ENCODE data around the gene SYNGR2.
"Not testable (repeated sequence)": the region's sequence is repeated elsewhere in the genome, so short reads cannot be mapped to it uniquely, and the experiment has no call there.

Gene SYNGR2

DNA sequence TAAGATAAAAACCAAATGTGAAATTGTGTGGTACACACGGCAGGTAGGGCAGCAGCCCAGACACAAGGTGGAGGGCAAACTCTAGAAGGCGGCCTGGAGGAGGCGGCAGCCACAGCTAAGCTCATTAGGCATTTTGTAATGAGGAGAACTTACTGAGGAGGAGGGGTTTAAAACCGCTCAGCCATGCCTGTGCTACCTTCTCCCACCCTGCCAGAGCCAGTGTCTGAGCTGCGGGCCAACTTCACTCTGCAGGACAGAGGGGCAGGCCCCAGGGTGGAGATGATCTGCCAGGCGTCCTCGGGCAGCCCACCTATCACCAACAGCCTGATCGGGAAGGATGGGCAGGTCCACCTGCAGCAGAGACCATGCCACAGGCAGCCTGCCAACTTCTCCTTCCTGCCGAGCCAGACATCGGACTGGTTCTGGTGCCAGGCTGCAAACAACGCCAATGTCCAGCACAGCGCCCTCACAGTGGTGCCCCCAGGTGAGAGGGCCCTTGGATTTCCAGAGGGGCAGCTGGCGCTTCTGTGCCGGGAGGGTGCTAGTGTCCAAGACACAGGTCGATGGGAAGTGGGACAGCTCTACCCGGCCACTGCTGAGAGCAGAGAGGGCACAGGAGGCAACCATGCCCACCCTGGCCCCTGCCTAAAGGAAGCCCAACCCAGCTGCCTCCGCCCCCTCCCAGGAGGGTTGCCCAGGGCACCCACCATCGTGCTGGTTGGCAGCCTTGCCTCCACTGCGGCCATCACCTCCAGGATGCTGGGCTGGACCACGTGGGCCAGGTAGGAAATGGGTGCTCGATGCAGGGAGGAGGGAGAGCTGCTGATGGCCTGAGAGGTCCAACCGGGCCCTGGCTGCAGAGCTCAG, 4.3 kb upstream of the SYNGR2 start:
- Histone ChIP-seq H3K4me1 (ENCODE audit: control insufficient read depth in 1 of 2, insufficient read depth in 2 of 2, low read length in 2 of 2) (peaks cover 14% of the 10 kb centered on the region in 2 donors), H3K36me3 (ENCODE audit: control insufficient read depth in 1 of 2, insufficient read depth in 2 of 2, low read length in 2 of 2) (no peaks in the 10 kb centered on the region), H3K27ac (ENCODE audit: low read depth, low read length) (no peak overlapping the region), H3K9ac (ENCODE audit: low read depth in 1 of 2, low read length in 2 of 2) (no peak overlapping the region), H3K4me3 (ENCODE audit: low read depth in 1 of 2, low read length in 2 of 2) (no peak overlapping the region), H3K27me3 (ENCODE audit: control insufficient read depth in 1 of 2, insufficient read depth in 2 of 2, low read length in 2 of 2) (no peaks in the 10 kb centered on the region), H3K9me3 (ENCODE audit: control insufficient read depth in 1 of 2, low read length in 2 of 2) (no peaks in the 10 kb centered on the region)

DNA sequence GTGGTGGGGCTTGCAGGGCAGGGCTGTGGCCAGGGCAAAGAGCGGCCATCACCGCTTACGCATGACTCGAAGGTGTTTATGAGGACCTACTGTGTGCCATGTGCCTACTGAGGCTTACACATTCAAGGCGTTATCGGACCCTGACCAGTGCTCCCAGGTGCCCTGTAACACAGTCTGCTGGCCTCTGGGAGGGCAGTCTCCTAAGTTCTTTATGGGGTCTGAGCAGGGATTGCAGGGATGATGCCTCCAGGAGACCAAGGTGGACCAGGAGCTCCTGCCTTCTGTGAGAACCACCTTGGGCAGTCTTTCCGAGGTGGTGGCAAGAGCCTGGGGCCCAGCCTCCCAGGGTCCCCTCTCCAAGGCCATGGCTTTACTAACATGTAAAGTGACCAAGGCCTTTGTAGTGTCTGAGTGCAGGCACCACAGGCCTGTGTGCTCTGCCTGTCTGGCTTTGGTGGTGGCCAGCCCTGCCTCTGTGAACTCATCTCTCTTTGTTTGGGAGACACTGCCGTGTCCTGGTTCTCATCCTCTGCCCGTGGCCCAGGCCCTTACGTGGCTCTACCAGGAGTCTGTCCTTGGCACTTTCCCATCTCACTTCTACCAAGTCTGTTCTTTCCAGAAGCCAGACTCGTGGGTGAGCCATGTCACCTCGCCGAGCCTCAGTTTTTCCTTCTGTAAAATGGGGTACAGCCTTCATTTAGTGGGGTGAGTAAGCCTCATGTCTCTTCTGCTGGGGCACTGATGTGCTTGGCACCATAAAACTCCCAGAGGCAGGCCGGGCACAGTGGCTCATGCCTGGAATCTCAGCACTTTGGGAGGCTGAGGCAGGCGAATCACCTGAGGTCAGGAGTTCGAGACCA, 3.4 kb upstream of the SYNGR2 start:
- no peaks in the 10 kb centered on the region for H3K36me3 ChIP-seq (ENCODE audit: control insufficient read depth in 1 of 2, insufficient read depth in 2 of 2, low read length in 2 of 2)
- H3K27ac ChIP-seq (ENCODE audit: low read depth, low read length) = no peak overlapping the region
- no peak overlapping the region for H3K4me3 ChIP-seq (ENCODE audit: low read depth in 1 of 2, low read length in 2 of 2)
- no peaks in the 10 kb centered on the region for H3K27me3 ChIP-seq (ENCODE audit: control insufficient read depth in 1 of 2, insufficient read depth in 2 of 2, low read length in 2 of 2)
- no peak overlapping the region for H3K9ac ChIP-seq (ENCODE audit: low read depth in 1 of 2, low read length in 2 of 2)
- no peaks in the 10 kb centered on the region for H3K9me3 ChIP-seq (ENCODE audit: control insufficient read depth in 1 of 2, low read length in 2 of 2)
- H3K4me1 ChIP-seq (ENCODE audit: control insufficient read depth in 1 of 2, insufficient read depth in 2 of 2, low read length in 2 of 2) = peaks cover 15 to 17% of the 10 kb centered on the region in 2 donors

DNA sequence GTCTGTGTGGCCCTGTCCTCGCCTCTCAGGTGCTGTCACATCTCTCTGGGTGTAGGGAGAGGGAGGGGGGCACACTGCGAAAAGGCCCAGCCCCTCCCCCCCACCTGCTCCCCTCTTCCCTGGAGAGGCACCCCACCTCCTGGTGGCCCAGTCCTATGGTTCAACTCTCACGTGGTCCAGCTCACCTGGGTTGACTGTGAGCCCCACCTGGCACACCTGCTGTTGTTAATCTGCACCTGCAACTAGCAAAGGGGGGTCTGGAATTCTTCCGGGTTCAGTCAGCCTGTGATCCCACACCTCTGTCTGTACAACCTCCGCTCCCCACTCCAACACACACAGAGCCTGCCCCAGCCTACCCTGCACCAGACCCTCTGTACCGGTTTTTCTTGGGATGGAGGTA, 2.0 kb upstream of the SYNGR2 start:
- H3K36me3 ChIP-seq (ENCODE audit: control insufficient read depth in 1 of 2, insufficient read depth in 2 of 2, low read length in 2 of 2) = peaks cover 0 to 9% of the 10 kb centered on the region in 2 donors
- H3K9me3 ChIP-seq (ENCODE audit: control insufficient read depth in 1 of 2, low read length in 2 of 2) = no peaks in the 10 kb centered on the region
- H3K27me3 ChIP-seq (ENCODE audit: control insufficient read depth in 1 of 2, insufficient read depth in 2 of 2, low read length in 2 of 2) = no peaks in the 10 kb centered on the region
- H3K4me3 ChIP-seq (ENCODE audit: low read depth in 1 of 2, low read length in 2 of 2) = no peak overlapping the region
- H3K9ac ChIP-seq (ENCODE audit: low read depth in 1 of 2, low read length in 2 of 2) = no peak overlapping the region
- H3K27ac ChIP-seq (ENCODE audit: low read depth, low read length) = no peak overlapping the region
- H3K4me1 ChIP-seq (ENCODE audit: control insufficient read depth in 1 of 2, insufficient read depth in 2 of 2, low read length in 2 of 2) = peaks cover 28 to 29% of the 10 kb centered on the region in 2 donors

DNA sequence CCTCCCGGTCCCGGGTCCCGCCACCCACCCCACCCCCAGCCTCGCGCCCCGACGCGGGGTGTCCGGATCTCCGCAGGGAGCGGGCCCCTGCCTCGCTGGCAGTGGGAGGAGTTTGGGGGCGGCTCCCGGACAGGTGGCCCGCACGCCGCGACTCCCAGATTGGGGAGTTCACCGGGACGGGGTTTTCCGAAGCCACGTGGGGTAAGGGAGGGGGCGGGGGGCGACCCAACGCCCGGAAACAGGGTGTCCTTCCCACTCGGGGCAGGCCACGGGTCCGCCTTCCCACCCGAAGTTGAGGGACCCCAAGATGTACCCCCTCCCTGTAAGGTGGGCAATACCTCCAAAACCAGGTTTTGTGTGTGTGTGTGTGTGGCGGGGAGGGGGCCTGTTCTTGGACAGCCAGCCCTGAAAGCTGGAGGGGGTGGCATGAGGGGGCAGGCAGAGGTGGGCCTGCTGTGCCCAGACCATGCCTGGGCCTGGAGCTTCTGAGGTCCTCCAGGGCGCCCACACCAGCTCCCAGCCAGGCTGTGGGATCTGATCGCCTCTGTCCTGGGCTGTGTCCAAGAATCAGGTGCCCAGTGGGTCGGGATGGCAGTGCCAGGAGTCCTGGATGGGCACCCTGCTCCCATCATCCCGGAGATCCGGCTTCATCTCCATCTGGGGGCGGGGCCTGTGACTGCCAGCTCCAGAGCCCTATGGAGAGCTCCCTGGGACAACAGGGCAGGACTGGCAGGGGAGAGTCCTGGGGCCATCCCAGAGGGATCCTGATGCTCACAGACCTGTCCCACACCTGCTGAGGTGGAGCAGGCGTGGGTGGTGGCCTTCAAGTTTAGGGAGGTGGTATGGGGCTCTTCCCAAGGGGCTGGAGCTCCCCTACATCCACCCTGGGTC, 767 bp downstream of the SYNGR2 start:
- peak overlapping the region; percentile 83 to 94 for H3K4me3 ChIP-seq (ENCODE audit: low read depth in 1 of 2, low read length in 2 of 2)
- H3K27me3 ChIP-seq (ENCODE audit: control insufficient read depth in 1 of 2, insufficient read depth in 2 of 2, low read length in 2 of 2) = no peaks in the 10 kb centered on the region
- H3K9me3 ChIP-seq (ENCODE audit: control insufficient read depth in 1 of 2, low read length in 2 of 2) = no peaks in the 10 kb centered on the region
- peaks cover 52 to 57% of the 10 kb centered on the region in 2 donors for H3K4me1 ChIP-seq (ENCODE audit: control insufficient read depth in 1 of 2, insufficient read depth in 2 of 2, low read length in 2 of 2)
- peak overlapping the region; percentile 83 for H3K27ac ChIP-seq (ENCODE audit: low read depth, low read length)
- peaks cover 0 to 14% of the 10 kb centered on the region in 2 donors for H3K36me3 ChIP-seq (ENCODE audit: control insufficient read depth in 1 of 2, insufficient read depth in 2 of 2, low read length in 2 of 2)
- peak overlapping the region; percentile 76 to 84 for H3K9ac ChIP-seq (ENCODE audit: low read depth in 1 of 2, low read length in 2 of 2)

DNA sequence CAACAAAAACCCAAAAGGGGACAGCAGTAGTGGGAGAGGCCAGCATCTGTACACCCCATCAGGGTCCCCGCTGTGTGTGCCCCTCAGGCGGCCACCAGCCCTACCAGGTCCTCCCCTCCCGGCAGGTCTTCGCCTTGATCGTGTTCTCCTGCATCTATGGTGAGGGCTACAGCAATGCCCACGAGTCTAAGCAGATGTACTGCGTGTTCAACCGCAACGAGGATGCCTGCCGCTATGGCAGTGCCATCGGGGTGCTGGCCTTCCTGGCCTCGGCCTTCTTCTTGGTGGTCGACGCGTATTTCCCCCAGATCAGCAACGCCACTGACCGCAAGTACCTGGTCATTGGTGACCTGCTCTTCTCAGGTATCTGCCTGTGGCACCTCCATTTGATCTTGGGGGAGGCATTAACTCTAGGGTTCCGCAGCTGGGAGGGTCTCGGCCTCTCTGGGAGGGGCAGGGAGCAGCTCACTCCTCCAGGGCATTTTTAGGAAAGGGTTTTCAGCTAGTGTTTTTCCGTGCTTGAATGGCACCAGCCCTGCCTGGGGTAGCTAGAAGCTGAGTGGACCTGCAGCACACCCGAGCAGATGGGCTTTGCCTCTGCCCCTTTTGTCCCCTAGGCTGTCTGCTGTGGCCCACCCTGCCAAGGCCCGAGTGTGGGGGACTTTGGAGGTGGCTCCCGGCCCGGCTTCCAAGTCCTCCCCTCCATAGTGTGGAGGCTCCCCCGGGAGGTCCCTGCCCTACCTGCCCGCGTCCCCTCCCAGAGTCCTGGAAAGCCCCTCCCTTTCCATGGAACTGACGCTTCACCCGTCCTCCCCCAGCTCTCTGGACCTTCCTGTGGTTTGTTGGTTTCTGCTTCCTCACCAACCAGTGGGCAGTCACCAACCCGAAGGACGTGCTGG, 2.6 kb downstream of the SYNGR2 start:
- H3K4me1 ChIP-seq (ENCODE audit: control insufficient read depth in 1 of 2, insufficient read depth in 2 of 2, low read length in 2 of 2) = peaks cover 69 to 75% of the 10 kb centered on the region in 2 donors
- H3K27ac ChIP-seq (ENCODE audit: low read depth, low read length) = no peak overlapping the region

DNA sequence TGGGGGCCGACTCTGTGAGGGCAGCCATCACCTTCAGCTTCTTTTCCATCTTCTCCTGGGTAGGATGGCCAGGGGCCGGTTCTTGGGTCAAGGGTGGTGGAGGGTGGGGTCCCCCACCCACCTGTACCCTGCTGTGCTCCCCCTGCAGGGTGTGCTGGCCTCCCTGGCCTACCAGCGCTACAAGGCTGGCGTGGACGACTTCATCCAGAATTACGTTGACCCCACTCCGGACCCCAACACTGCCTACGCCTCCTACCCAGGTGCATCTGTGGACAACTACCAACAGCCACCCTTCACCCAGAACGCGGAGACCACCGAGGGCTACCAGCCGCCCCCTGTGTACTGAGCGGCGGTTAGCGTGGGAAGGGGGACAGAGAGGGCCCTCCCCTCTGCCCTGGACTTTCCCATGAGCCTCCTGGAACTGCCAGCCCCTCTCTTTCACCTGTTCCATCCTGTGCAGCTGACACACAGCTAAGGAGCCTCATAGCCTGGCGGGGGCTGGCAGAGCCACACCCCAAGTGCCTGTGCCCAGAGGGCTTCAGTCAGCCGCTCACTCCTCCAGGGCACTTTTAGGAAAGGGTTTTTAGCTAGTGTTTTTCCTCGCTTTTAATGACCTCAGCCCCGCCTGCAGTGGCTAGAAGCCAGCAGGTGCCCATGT, 3.3 kb downstream of the SYNGR2 start:
- H3K4me3 ChIP-seq (ENCODE audit: low read depth in 1 of 2, low read length in 2 of 2); H3K9me3 ChIP-seq (ENCODE audit: control insufficient read depth in 1 of 2, low read length in 2 of 2); H3K9ac ChIP-seq (ENCODE audit: low read depth in 1 of 2, low read length in 2 of 2); H3K27me3 ChIP-seq (ENCODE audit: control insufficient read depth in 1 of 2, insufficient read depth in 2 of 2, low read length in 2 of 2): not testable (repeated sequence)
- Histone ChIP-seq H3K4me1 (ENCODE audit: control insufficient read depth in 1 of 2, insufficient read depth in 2 of 2, low read length in 2 of 2) (peaks cover 71 to 80% of the 10 kb centered on the region in 2 donors), H3K36me3 (ENCODE audit: control insufficient read depth in 1 of 2, insufficient read depth in 2 of 2, low read length in 2 of 2) (peaks cover 0 to 14% of the 10 kb centered on the region in 2 donors), H3K27ac (ENCODE audit: low read depth, low read length) (peak overlapping the region; percentile 43)

More for the DNA sequence above, 2.6 kb downstream of the SYNGR2 start:
- H3K36me3 ChIP-seq (ENCODE audit: control insufficient read depth in 1 of 2, insufficient read depth in 2 of 2, low read length in 2 of 2) = peaks cover 0 to 14% of the 10 kb centered on the region in 2 donors
- no peaks in the 10 kb centered on the region for H3K27me3 ChIP-seq (ENCODE audit: control insufficient read depth in 1 of 2, insufficient read depth in 2 of 2, low read length in 2 of 2)
- H3K4me3 ChIP-seq (ENCODE audit: low read depth in 1 of 2, low read length in 2 of 2) = no peak overlapping the region
- no peaks in the 10 kb centered on the region for H3K9me3 ChIP-seq (ENCODE audit: control insufficient read depth in 1 of 2, low read length in 2 of 2)
- H3K9ac ChIP-seq (ENCODE audit: low read depth in 1 of 2, low read length in 2 of 2) = no peak overlapping the region

DNA sequence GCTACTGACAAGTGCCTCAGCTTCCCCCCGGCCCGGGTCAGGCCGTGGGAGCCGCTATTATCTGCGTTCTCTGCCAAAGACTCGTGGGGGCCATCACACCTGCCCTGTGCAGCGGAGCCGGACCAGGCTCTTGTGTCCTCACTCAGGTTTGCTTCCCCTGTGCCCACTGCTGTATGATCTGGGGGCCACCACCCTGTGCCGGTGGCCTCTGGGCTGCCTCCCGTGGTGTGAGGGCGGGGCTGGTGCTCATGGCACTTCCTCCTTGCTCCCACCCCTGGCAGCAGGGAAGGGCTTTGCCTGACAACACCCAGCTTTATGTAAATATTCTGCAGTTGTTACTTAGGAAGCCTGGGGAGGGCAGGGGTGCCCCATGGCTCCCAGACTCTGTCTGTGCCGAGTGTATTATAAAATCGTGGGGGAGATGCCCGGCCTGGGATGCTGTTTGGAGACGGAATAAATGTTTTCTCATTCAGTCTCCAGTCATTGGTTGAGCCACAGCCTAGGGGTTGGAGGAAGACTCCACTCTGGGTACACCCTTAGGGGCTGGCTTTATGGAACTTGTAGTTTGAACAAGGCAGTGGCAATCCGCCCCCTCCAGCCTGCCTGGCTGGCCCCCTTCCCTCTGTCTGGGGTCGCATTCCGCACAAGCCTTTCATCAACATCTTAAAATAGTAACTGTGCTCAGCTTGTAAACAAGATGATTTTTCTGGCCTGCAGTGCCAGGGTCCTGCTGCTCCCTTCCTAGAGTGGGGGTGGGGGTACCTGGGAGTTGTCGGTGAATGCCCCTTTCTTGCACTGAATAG, 4.1 kb downstream of the SYNGR2 start:
- no peaks in the 10 kb centered on the region for H3K27me3 ChIP-seq (ENCODE audit: control insufficient read depth in 1 of 2, insufficient read depth in 2 of 2, low read length in 2 of 2)
- H3K27ac ChIP-seq (ENCODE audit: low read depth, low read length) = peak overlapping the region; percentile 64
- H3K4me3 ChIP-seq (ENCODE audit: low read depth in 1 of 2, low read length in 2 of 2) = peak overlapping the region; percentile 1 to 9
- H3K9me3 ChIP-seq (ENCODE audit: control insufficient read depth in 1 of 2, low read length in 2 of 2) = no peaks in the 10 kb centered on the region
- H3K36me3 ChIP-seq (ENCODE audit: control insufficient read depth in 1 of 2, insufficient read depth in 2 of 2, low read length in 2 of 2) = peaks cover 0 to 14% of the 10 kb centered on the region in 2 donors
- peak overlapping the region; percentile 32 to 40 for H3K9ac ChIP-seq (ENCODE audit: low read depth in 1 of 2, low read length in 2 of 2)
- H3K4me1 ChIP-seq (ENCODE audit: control insufficient read depth in 1 of 2, insufficient read depth in 2 of 2, low read length in 2 of 2) = peaks cover 74 to 80% of the 10 kb centered on the region in 2 donors

DNA sequence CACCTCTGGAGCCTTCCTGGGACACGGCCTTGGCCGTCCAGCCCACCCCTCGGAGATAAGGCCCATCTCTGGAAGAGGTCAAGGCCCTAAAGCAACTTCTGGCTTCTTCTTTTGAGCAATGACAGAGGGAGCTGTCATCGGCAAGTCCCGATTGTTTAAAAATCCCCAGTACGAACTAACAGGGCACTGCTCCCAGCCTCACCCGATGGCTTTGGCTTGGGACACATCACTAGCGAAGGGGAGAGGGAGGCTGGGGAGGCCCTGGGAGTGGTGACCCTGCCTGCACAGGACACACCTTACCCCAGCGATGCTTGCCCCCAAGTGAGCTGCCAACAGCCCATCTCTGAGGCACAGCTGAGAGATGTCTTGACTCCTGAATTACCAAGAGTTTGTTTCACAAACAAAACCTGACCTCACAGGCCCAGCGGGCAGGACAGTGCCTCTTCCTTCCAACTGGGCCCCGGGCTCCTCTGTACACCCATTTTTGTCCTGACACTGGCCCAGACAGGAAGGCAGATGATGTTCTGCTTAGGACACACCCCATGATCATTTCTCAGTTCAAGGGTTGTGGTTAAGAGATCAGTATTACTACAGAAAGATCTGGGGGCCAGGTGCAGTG, 4.8 kb downstream of the SYNGR2 start:
- H3K9me3 ChIP-seq (ENCODE audit: control insufficient read depth in 1 of 2, low read length in 2 of 2) = no peaks in the 10 kb centered on the region
- H3K9ac ChIP-seq (ENCODE audit: low read depth in 1 of 2, low read length in 2 of 2) = peak overlapping the region; percentile 39 to 40
- H3K27me3 ChIP-seq (ENCODE audit: control insufficient read depth in 1 of 2, insufficient read depth in 2 of 2, low read length in 2 of 2) = no peaks in the 10 kb centered on the region
- peaks cover 0 to 14% of the 10 kb centered on the region in 2 donors for H3K36me3 ChIP-seq (ENCODE audit: control insufficient read depth in 1 of 2, insufficient read depth in 2 of 2, low read length in 2 of 2)
- H3K4me1 ChIP-seq (ENCODE audit: control insufficient read depth in 1 of 2, insufficient read depth in 2 of 2, low read length in 2 of 2) = peaks cover 72 to 76% of the 10 kb centered on the region in 2 donors
- H3K27ac ChIP-seq (ENCODE audit: low read depth, low read length) = peak overlapping the region; percentile 64
- no peak overlapping the region for H3K4me3 ChIP-seq (ENCODE audit: low read depth in 1 of 2, low read length in 2 of 2)
